Hepatocyte (in vitro differentiated cells): ENCODE data around the gene SYNJ1.

Source experiments
- EZH2 ChIP-seq: fragments of 200-600 bp; sonication (generic); IDR thresholded peaks from 2 replicates; pipeline ENCODE4 v1.6.1; 2016; ENCODE audit warnings: antibody characterized with exemption, mild to moderate bottlenecking, borderline replicate concordance
- EZH2phosphoT487 ChIP-seq: fragments of 200-600 bp; sonication (generic); IDR thresholded peaks from one replicate; pipeline ENCODE4 v1.6.1; 2018; ENCODE audit warnings: antibody characterized with exemption, mild to moderate bottlenecking, low read depth, moderate library complexity; ENCODE audit not compliant: unreplicated experiment, severe bottlenecking

DNA sequence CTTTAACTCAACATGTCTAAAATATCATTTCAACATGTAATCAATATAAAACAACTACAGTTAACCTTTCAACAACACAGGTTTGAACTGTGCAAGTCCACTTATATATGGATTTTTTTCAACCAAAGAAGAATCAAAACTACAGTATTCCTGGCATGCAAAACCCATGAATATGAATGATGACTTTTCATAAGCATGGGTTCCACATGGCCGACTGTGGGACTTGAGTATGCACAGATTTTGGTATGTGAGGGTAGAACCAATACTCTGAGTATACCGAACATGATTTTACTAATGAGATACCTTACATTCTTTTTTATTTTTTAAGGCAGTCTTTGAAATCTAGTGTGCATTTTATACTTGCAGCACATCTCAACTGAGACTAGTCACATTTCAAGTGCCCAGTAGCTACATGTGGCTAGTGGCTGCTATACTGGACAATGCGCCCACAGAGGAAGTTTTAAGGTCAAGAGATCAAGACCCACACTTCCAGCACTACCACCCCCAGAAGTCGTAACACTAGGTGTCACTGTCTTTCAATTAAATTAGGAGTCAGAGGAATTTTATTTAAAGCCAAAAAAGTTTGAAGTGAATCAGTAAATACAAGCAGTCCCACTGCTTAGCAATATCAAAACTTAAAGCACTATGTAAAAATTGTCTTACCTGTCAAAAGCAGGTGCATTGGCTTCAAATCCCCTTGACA is 40.0 kb downstream of the SYNJ1 start:
- no peak for TF ChIP-seq EZH2
- no peak for TF ChIP-seq EZH2phosphoT487
